ENCODE data around the gene DOCK10.

DOCK10 gene

GRCh38 chr2:224895377-224895776, 146.9 kb downstream of the DOCK10 start:
- no peaks in the 10 kb centered on the region for H3K4me1 Mint-ChIP-seq
- H3K27me3 Mint-ChIP-seq (ENCODE audit: low read depth, poor library complexity): peaks cover 4% of the 10 kb centered on the region
- no peak overlapping the region for H3K27ac Mint-ChIP-seq
- H3K36me3 Mint-ChIP-seq (ENCODE audit: low read depth): no peaks in the 10 kb centered on the region
- TF ChIP-seq CTCF (IDR thresholded peaks at IDR 0.05): no peak
- no peak for DNase-seq
- H3K4me3 Mint-ChIP-seq: no peak overlapping the region
- H3K9me3 Mint-ChIP-seq: no peaks in the 10 kb centered on the region

- Mint-ChIP-seq H3K4me1 (no peaks in the 10 kb centered on the region), H3K36me3 (ENCODE audit: low read depth) (no peaks in the 10 kb centered on the region), H3K27me3 (ENCODE audit: low read depth, poor library complexity) (peaks cover 4% of the 10 kb centered on the region), H3K27ac (no peak overlapping the region), H3K4me3 (no peak overlapping the region), H3K9me3 (no peaks in the 10 kb centered on the region)
- no peak for DNase-seq
- TF ChIP-seq CTCF (IDR thresholded peaks at IDR 0.05): no peak
Observed at GRCh38 chr2:224894356-224894755, 147.9 kb downstream of the DOCK10 start.

GRCh38 chr2:224893848-224894247, 148.4 kb downstream of the DOCK10 start:
- TF ChIP-seq CTCF (IDR thresholded peaks at IDR 0.05): no peak

GRCh38 chr2:224892574-224893204, 149.6 kb downstream of the DOCK10 start:
- Mint-ChIP-seq H3K4me1 (no peaks in the 10 kb centered on the region), H3K27me3 (ENCODE audit: low read depth, poor library complexity) (peaks cover 9% of the 10 kb centered on the region), H3K9me3 (no peaks in the 10 kb centered on the region), H3K36me3 (ENCODE audit: low read depth) (no peaks in the 10 kb centered on the region), H3K4me3 (no peak overlapping the region), H3K27ac (no peak overlapping the region)
- TF ChIP-seq CTCF (IDR thresholded peaks at IDR 0.05): no peak
- no peak for DNase-seq

More at GRCh38 chr2:224893848-224894247, 148.4 kb downstream of the DOCK10 start:
- Mint-ChIP-seq H3K4me1 (no peaks in the 10 kb centered on the region), H3K4me3 (no peak overlapping the region), H3K36me3 (ENCODE audit: low read depth) (no peaks in the 10 kb centered on the region), H3K9me3 (no peaks in the 10 kb centered on the region), H3K27ac (no peak overlapping the region), H3K27me3 (ENCODE audit: low read depth, poor library complexity) (peaks cover 4% of the 10 kb centered on the region)
- no peak for DNase-seq

- TF ChIP-seq CTCF (IDR thresholded peaks at IDR 0.05): no peak
- no peak for DNase-seq
- Mint-ChIP-seq H3K4me3 (no peak overlapping the region), H3K27ac (no peak overlapping the region), H3K9me3 (no peaks in the 10 kb centered on the region), H3K27me3 (ENCODE audit: low read depth, poor library complexity) (peaks cover 9% of the 10 kb centered on the region), H3K36me3 (ENCODE audit: low read depth) (no peaks in the 10 kb centered on the region), H3K4me1 (no peaks in the 10 kb centered on the region)
Observed at GRCh38 chr2:224890372-224890771, 151.9 kb downstream of the DOCK10 start.

- Mint-ChIP-seq H3K9me3 (no peaks in the 10 kb centered on the region), H3K4me1 (no peaks in the 10 kb centered on the region), H3K27ac (no peak overlapping the region), H3K36me3 (ENCODE audit: low read depth) (no peaks in the 10 kb centered on the region), H3K4me3 (no peak overlapping the region), H3K27me3 (ENCODE audit: low read depth, poor library complexity) (peaks cover 5% of the 10 kb centered on the region)
- no peak for DNase-seq
- no peak for TF ChIP-seq CTCF (IDR thresholded peaks at IDR 0.05)
Observed at GRCh38 chr2:224887141-224887540, 155.1 kb downstream of the DOCK10 start.

Measured in nephron progenitor cell (in vitro differentiated cells).